ENCODE results near the gene CCDC7.

- TF ChIP-seq CTCF (IDR thresholded peaks at IDR 0.05): no peak
- TF ChIP-seq POLR2A (IDR thresholded peaks at IDR 0.05): no peak
Measured at GRCh38 chr10:32854435-32854834, 408.5 kb downstream of the CCDC7 start.

All from Peyer's patch (tissue), 4 donors.